Measurements from ENCODE around the gene TSACC.

TSACC gene

GRCh38 chr1:156338180-156338976, at the start of gene TSACC, which contains the start of gene CCT3:
Gene TSACC, plus strand, starts transcription at chr1:156338526. Its CDS starts 1,232 bp downstream, at chr1:156339758.
Gene CCT3, minus strand, starts transcription at chr1:156338292. Its CDS starts 108 bp downstream, at chr1:156338184.
- peak; percentile 90 for FAIRE-seq
- TF ChIP-seq CTCF (IDR thresholded peaks at IDR 0.05; ENCODE audit: insufficient read depth, missing control alignments): no peak
- DNase-seq (ENCODE audit: insufficient read length, low spot score): peak; percentile 94

GRCh38 chr1:156289857-156290256, 48.5 kb upstream of the TSACC start:
- FAIRE-seq (no peak), DNase-seq (ENCODE audit: insufficient read length, low spot score) (no peak)
- TF ChIP-seq CTCF (IDR thresholded peaks at IDR 0.05; ENCODE audit: insufficient read depth, missing control alignments): no peak

- DNase-seq (ENCODE audit: insufficient read length, low spot score): peak; percentile 87
- FAIRE-seq: no peak
- TF ChIP-seq CTCF (IDR thresholded peaks at IDR 0.05; ENCODE audit: insufficient read depth, missing control alignments): no peak
Measured at GRCh38 chr1:156291226-156292061, 46.9 kb upstream of the TSACC start.

GRCh38 chr1:156293098-156293434, 45.3 kb upstream of the TSACC start:
- FAIRE-seq (no peak), DNase-seq (ENCODE audit: insufficient read length, low spot score) (no peak)
- no peak for TF ChIP-seq CTCF (IDR thresholded peaks at IDR 0.05; ENCODE audit: insufficient read depth, missing control alignments)

- DNase-seq (ENCODE audit: insufficient read length, low spot score): no peak
- no peak for FAIRE-seq
- TF ChIP-seq CTCF (IDR thresholded peaks at IDR 0.05; ENCODE audit: insufficient read depth, missing control alignments): no peak
Measured at GRCh38 chr1:156293895-156294294, 44.4 kb upstream of the TSACC start.

- FAIRE-seq (no peak), DNase-seq (ENCODE audit: insufficient read length, low spot score) (no peak)
- no peak for TF ChIP-seq CTCF (IDR thresholded peaks at IDR 0.05; ENCODE audit: insufficient read depth, missing control alignments)
Measured at GRCh38 chr1:156295391-156295947, 42.9 kb upstream of the TSACC start, which contains the start of gene GLMP. Gene GLMP, minus strand, starts transcription at chr1:156295679. Its CDS starts 34 bp downstream, at chr1:156295645.

Data from D721Med (cell line).